SJSA1 (cell line): Measurements from ENCODE around the gene ZBTB46. TPM values are rescaled to one million over a fixed set of nuclear protein-coding genes. Genes with fewer than 3 reads are reported as not detected.
A peak's percentile ranks its signal among the peaks of the same experiment; 100 is the strongest.
"Not testable (repeated sequence)": the region's sequence is repeated elsewhere in the genome, so short reads cannot be mapped to it uniquely, and the experiment has no call there.

Source experiments
- DNase-seq, 2 experiments: peaks; one replicate each; pipeline ENCODE4 v3.0.0-alpha.2; 2015 to 2020; ENCODE audit warnings: low spot score in 2 of 2, low read depth in 1 of 2
- H3K27ac ChIP-seq: fragments of 250-450 bp; sonication (Bioruptor Pico); 2 replicates; pipeline ENCODE4 v1.5.1; 2020; ENCODE audit warnings: mild to moderate bottlenecking, moderate library complexity
- H3K27me3 ChIP-seq: fragments of 250-450 bp; sonication (Bioruptor Pico); replicated peaks from 2 replicates; pipeline ENCODE4 v1.5.1; 2020; ENCODE audit warnings: mild to moderate bottlenecking, moderate library complexity
- H3K36me3 ChIP-seq: fragments of 250-450 bp; sonication (Bioruptor Pico); 2 replicates; pipeline ENCODE4 v1.5.1; 2020; ENCODE audit warnings: mild to moderate bottlenecking
- H3K4me1 ChIP-seq: fragments of 250-450 bp; sonication (Bioruptor Pico); replicated peaks from 2 replicates; pipeline ENCODE4 v1.6.1; 2021; ENCODE audit warnings: mild to moderate bottlenecking
- H3K4me3 ChIP-seq: fragments of 250-450 bp; sonication (Bioruptor Pico); 2 replicates; pipeline ENCODE4 v1.5.1; 2020; ENCODE audit warnings: mild to moderate bottlenecking
- H3K9me3 ChIP-seq: fragments of 250-450 bp; sonication (Bioruptor Pico); replicated peaks from 2 replicates; pipeline ENCODE4 v1.5.1; 2020; ENCODE audit warnings: mild to moderate bottlenecking
- total RNA-seq: library from RNA; depleted of rRNA; stranded (reverse); fragments of >200 nt; shearing (Covaris generic); gene quantifications from 2 replicates; pipeline ENCODE4 v1.2.3, GENCODE V29; 2014

ZBTB46 gene
- total RNA-seq, 1 experiment from 2014 or later: 3.8 TPM

GRCh38 chr20:63732118-63733095 lies 98.7 kb downstream of the ZBTB46 start:
- Histone ChIP-seq H3K4me1 (no peaks in the 10 kb centered on the region), H3K27ac (no peak overlapping the region), H3K9me3 (no peaks in the 10 kb centered on the region), H3K27me3 (no peaks in the 10 kb centered on the region), H3K36me3 (peaks cover 71% of the 10 kb centered on the region), H3K4me3 (no peak overlapping the region)
- DNase-seq: no peak

GRCh38 chr20:63731410-63731809 lies 99.7 kb downstream of the ZBTB46 start:
- Histone ChIP-seq H3K9me3 (no peaks in the 10 kb centered on the region), H3K27ac (no peak overlapping the region), H3K4me3 (no peak overlapping the region), H3K36me3 (peaks cover 71% of the 10 kb centered on the region), H3K4me1 (no peaks in the 10 kb centered on the region), H3K27me3 (no peaks in the 10 kb centered on the region)
- no peak for DNase-seq

GRCh38 chr20:63730189-63730733 lies 100.8 kb downstream of the ZBTB46 start:
- not testable (repeated sequence) for H3K4me1 ChIP-seq, H3K4me3 ChIP-seq, H3K27ac ChIP-seq, H3K27me3 ChIP-seq, DNase-seq, H3K9me3 ChIP-seq
- peaks cover 63% of the 10 kb centered on the region for H3K36me3 ChIP-seq

- H3K4me1 ChIP-seq, DNase-seq, H3K9me3 ChIP-seq, H3K27ac ChIP-seq, H3K27me3 ChIP-seq, H3K4me3 ChIP-seq: not testable (repeated sequence)
- peaks cover 53% of the 10 kb centered on the region for H3K36me3 ChIP-seq
These were observed 108.0 kb downstream of the ZBTB46 start for GRCh38 chr20:63722967-63723622.

GRCh38 chr20:63718996-63719395 lies 112.1 kb downstream of the ZBTB46 start:
- no peak overlapping the region for H3K4me3 ChIP-seq
- no peak for DNase-seq
- no peak overlapping the region for H3K27ac ChIP-seq
- H3K36me3 ChIP-seq: peaks cover 67% of the 10 kb centered on the region
- no peaks in the 10 kb centered on the region for H3K4me1 ChIP-seq
- H3K27me3 ChIP-seq: no peaks in the 10 kb centered on the region
- H3K9me3 ChIP-seq: peaks cover 5% of the 10 kb centered on the region

- peaks cover 86% of the 10 kb centered on the region for H3K36me3 ChIP-seq
- no peaks in the 10 kb centered on the region for H3K4me1 ChIP-seq
- H3K27me3 ChIP-seq: no peaks in the 10 kb centered on the region
- no peak overlapping the region for H3K27ac ChIP-seq
- no peak overlapping the region for H3K4me3 ChIP-seq
- peaks cover 5% of the 10 kb centered on the region for H3K9me3 ChIP-seq
- no peak for DNase-seq
These were observed 116.2 kb downstream of the ZBTB46 start for GRCh38 chr20:63714858-63715257.

- peaks cover 87% of the 10 kb centered on the region for H3K36me3 ChIP-seq
- no peaks in the 10 kb centered on the region for H3K27me3 ChIP-seq
- peaks cover 10% of the 10 kb centered on the region for H3K9me3 ChIP-seq
- peaks cover 16% of the 10 kb centered on the region for H3K4me1 ChIP-seq
- H3K4me3 ChIP-seq: no peak overlapping the region
- DNase-seq: no peak
- no peak overlapping the region for H3K27ac ChIP-seq
These were observed 118.9 kb downstream of the ZBTB46 start for GRCh38 chr20:63712191-63712590.

GRCh38 chr20:63711085-63711645 lies 119.9 kb downstream of the ZBTB46 start:
- Histone ChIP-seq H3K36me3 (peaks cover 93% of the 10 kb centered on the region), H3K4me1 (peaks cover 24% of the 10 kb centered on the region), H3K27me3 (no peaks in the 10 kb centered on the region), H3K4me3 (no peak overlapping the region), H3K27ac (no peak overlapping the region), H3K9me3 (peaks cover 10% of the 10 kb centered on the region)
- DNase-seq: no peak

GRCh38 chr20:63709149-63709527 lies 121.9 kb downstream of the ZBTB46 start:
- no peaks in the 10 kb centered on the region for H3K27me3 ChIP-seq
- H3K36me3 ChIP-seq: peaks cover 97% of the 10 kb centered on the region
- DNase-seq: no peak
- peak overlapping the region; percentile 89 for H3K4me3 ChIP-seq
- peaks cover 24% of the 10 kb centered on the region for H3K4me1 ChIP-seq
- peaks cover 8% of the 10 kb centered on the region for H3K9me3 ChIP-seq
- no peak overlapping the region for H3K27ac ChIP-seq

GRCh38 chr20:63708301-63709148 lies 122.5 kb downstream of the ZBTB46 start:
- peaks cover 8% of the 10 kb centered on the region for H3K9me3 ChIP-seq
- no peak for DNase-seq
- H3K4me1 ChIP-seq: peaks cover 24% of the 10 kb centered on the region
- H3K4me3 ChIP-seq: peak overlapping the region; percentile 89
- H3K27ac ChIP-seq: no peak overlapping the region; the same call in 1 of the 2 replicates
- H3K27me3 ChIP-seq: no peaks in the 10 kb centered on the region
- peaks cover 98% of the 10 kb centered on the region for H3K36me3 ChIP-seq

GRCh38 chr20:63707558-63708300 lies 123.3 kb downstream of the ZBTB46 start, which contains the start of the genes ARFRP1 and ZGPAT:
TSS of gene ARFRP1 (minus strand) at chr20:63707976. CDS start at chr20:63707091, 885 bp downstream.
TSS of gene ZGPAT (plus strand) at chr20:63708039. CDS start at chr20:63708581, 542 bp downstream.
- peak; percentile 78 to 79 for DNase-seq
- peaks cover 92% of the 10 kb centered on the region for H3K36me3 ChIP-seq

GRCh38 chr20:63706852-63707557 lies 124.1 kb downstream of the ZBTB46 start:
- H3K4me3 ChIP-seq: peak overlapping the region; percentile 89
- peaks cover 24% of the 10 kb centered on the region for H3K4me1 ChIP-seq
- peaks cover 89% of the 10 kb centered on the region for H3K36me3 ChIP-seq
- H3K9me3 ChIP-seq: peaks cover 8% of the 10 kb centered on the region
- peak overlapping the region; percentile 74 for H3K27ac ChIP-seq
- H3K27me3 ChIP-seq: no peaks in the 10 kb centered on the region
- DNase-seq: peak in 1 of 2 experiments; percentile 61

More at GRCh38 chr20:63707558-63708300, 123.3 kb downstream of the ZBTB46 start, which contains the start of the genes ARFRP1 and ZGPAT:
- Histone ChIP-seq H3K27me3 (no peaks in the 10 kb centered on the region), H3K9me3 (peaks cover 8% of the 10 kb centered on the region), H3K27ac (peak within 1 kb of the TSS; percentile 74), H3K4me1 (peaks cover 24% of the 10 kb centered on the region), H3K4me3 (peak within 1 kb of the TSS; percentile 89)
